Amniotic epithelial cell (primary cell): ENCODE data around the gene SOS1.
A peak's percentile ranks its signal among the peaks of the same experiment; 100 is the strongest.
"Not testable (repeated sequence)": the region's sequence is repeated elsewhere in the genome, so short reads cannot be mapped to it uniquely, and the experiment has no call there.

ENCODE experiments used
- DNase-seq: peaks from one replicate; pipeline ENCODE4 v3.0.0-alpha.2; 2010; ENCODE audit warnings: low read depth

Gene SOS1

DNA sequence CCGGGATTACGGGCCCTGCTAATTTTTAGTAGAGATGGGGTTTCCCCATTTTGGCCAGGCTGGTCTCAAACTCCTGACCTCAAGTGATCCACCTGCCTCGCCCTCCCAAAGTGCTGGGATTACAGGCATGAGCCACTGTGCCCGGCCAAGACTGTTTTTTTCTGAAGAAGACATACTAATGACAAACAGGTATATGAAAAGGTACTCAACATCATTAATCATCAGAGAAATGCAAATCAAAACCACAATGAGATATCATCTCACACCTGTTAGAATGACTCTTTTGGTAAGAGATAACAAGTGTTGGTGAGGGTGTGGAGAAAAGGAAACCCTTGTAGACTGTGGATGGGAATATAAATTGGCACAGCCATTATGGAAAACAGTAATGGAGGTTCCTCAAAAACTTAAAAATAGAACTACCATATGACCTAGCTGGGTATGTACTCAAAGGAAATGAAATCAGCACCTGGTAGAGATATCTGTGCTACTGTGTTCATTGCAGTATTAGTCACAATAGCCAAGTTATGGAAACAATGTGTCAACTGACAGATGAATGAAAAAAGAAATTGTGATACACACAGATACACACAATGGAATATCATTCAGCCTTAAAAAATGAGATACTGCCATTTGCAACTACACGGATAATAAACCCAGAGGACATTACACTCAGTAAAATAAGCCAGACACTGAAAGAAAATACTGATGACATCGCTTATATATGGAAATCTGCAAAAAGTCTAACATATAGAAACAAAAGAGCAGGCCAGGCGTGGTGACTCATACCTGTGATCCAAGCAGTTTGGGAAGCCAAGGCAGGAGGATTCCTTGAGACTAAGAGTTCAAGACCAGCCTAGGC, 20.8 kb downstream of the SOS1 start:
- DNase-seq = peak; percentile 53

DNA sequence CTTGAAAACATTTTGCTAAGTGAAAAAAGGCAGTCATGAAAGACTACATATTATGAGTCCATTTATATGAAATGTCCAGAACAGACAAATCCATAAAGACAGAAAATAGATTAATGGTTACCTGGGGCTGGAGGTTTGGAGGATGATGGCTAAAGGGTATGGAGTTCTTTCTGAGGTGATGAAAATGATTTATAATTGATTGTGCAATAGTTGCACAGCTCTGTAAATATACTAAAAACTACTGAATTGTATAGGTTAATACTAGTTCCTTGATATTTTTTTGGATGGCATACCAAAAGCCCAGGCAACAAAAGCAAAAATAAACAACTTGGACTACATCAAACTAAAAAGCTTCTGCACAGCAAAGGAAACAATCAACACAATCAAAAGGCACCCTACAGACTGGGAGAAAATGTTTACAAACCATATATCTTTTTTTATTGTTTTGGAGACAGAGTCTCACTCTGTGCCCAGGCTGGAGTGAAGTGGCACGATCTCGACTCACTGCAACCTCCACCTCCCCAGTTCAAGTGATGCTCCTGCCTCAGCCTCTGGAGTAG, 21.5 kb downstream of the SOS1 start:
- DNase-seq = no peak

DNA sequence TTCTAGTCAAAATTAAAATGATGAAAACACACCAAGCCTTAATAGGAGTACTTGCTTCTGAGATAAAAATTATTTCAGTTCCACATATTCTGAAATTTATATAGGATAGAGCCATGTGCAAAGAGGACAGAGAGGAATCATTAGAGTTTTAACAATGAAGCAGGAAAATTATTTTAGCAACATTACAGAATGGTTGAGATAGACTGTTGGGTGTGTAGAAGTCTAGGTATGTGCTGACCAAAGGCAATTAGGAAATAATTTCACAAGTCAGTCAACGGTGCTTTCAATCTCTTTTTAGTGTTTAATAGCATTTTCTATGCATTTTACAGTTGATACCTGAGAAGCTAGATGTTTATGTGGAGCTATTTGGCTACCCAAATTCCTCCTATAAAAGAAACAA, 25.2 kb downstream of the SOS1 start:
- no peak for DNase-seq

DNA sequence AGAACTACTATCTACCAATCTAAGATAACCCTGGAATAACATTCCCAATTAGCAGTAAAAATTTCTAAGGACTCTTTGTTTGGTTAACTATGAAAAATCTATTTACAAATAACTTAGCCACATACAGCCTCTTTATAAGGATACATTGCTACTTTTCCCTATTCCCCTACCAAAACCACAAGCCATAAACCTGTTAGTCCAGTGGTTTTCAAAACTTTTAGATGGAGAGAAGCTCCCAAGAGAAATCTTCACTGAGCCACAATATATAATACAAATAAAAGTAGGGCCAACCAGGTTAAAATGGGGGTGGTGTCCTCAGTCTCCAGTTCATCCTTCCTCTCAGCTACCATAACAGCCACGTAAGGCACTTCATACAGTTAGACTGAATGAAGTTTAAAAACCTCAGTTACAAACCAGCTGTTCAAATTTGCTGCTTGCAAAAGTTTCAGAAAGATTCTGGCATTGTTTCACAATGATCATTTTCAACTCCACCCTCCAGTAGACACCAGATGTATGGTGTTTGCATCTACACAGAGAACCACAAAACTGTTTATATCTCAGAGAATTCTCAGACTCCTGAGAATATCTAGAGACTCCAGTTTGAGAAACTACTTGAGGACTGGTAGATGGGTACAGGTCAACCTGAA, 26.0 kb downstream of the SOS1 start:
- DNase-seq = peak; percentile 68

DNA sequence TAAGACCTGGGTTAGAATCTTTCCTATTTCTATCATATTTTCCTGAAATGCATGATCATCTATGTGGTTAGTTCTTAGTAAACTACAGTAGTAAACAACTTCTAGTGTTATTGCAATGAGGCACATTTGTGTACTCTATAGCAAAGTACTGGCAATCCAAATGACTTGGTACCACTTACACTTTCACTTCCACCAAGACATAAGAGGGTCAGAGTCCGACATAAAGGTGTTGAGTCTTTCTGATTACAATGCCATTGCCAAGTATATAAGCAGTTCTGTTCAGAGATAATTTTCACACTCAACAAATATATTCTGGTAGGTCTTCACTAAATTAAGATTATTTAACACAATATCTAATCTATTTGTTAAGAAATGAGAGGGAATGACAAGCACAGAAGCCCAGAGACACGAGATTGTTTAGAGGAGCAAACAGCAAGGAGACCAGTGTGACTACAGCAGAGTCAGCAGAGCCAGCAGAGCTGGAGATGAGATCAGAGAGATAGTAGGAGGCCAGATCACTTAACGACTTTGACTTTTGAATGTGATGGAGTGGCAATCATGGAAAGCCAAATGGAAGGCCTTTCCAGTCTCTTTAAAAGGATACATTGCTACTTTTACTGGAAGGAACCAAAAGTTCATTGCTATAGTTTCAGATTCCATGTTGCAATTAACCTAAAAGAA, 27.5 kb downstream of the SOS1 start:
- DNase-seq = no peak

DNA sequence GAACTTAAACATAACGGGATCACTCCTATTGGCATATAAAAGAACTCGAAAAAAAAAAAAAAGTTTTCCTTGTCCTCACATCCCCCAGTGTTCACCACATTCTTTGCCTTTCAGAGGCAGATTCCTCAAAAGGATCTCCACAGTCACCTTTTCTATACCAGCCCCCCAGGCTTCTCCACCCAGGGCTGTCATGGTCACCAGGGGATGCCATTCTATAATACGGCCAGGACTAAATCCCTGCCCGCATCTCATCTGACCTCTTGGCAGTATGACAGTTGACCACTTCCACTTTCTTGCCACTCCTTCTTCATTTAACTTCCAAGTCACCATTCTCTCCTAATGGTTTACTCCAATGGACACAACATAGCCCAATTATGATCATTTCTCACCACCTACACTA, 29.3 kb downstream of the SOS1 start:
- no peak for DNase-seq

DNA sequence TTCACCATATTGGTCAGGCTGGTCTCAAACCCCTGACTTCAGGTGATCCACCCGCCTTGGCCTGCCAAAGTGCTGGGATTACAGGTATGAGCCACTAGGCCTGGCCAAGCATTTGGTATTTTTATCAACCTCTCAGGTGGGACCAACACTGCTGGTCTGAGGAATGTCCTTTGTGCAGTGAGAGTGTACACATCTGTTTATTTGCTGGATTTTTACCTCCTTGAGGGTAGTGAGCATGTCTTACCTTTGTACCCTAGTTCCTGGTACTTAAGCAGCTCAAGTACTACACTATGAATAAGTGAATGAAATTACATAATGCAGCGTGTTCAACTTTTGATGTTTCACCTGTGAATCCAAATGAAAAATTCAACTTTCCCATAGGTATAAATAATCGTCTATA, 29.8 kb downstream of the SOS1 start:
- no peak for DNase-seq

DNA sequence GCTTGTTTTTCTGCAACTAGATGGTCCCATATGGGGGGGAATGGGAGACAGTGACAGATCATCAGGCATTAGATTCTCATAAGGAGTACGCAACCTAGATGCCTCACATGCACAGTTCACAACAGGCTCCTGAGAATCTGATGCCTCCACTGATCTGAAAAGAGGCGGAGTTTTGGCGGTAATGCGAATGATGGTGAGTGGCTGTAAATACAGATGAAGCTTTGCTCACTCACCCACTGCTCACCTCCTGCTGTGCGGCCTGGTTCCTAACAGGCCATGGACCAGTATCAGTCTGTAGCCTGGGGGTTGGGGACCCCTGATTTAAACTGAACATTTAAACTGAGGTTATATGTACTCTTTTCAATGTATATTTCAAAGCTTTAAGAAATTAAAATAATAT, 40.7 kb downstream of the SOS1 start:
- no peak for DNase-seq

DNA sequence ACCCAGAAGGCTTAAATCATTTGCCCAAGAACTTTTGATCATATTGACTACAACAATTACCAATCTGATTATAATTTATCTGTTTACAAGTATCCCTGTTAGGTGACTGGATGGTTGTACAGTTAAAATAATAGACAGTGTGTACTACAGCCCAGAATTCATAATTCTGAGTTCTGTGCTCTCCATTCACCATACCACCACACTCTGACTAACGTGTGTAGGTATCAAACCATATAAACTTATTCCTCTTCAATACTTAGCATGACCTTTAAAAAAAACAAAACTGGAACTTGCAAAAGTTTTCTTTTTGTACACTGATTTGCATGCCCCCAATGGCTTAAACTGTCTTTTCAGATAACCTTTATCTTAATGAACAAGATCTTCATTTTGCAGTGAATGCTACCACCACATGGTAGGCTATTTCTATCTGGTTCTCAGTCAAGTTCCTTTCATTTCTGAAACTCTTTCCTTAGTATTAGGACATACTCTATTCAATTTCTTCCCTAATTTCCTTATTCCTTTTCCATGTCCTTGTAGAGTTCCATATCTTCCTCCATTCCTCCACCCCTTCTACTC, 50.9 kb downstream of the SOS1 start:
- DNase-seq = no peak

DNA sequence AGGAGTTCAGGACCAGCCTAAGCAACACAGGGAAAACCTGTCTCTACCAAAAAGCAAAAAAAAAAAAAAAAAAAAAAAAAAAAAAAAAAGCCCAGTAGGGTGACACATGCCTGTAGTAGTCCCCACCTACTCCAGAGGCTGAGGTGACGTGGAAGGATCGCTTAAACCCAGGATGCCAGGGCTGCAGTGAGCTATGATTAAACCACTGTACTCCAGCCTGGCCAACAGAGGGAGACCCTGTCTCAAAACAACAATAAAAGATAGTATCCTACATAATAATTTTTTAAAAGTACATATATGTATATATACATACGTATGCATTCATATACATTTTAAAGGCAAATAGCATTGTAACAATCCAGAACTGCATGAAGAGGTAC, 51.7 kb downstream of the SOS1 start:
- DNase-seq = peak; percentile 40

DNA sequence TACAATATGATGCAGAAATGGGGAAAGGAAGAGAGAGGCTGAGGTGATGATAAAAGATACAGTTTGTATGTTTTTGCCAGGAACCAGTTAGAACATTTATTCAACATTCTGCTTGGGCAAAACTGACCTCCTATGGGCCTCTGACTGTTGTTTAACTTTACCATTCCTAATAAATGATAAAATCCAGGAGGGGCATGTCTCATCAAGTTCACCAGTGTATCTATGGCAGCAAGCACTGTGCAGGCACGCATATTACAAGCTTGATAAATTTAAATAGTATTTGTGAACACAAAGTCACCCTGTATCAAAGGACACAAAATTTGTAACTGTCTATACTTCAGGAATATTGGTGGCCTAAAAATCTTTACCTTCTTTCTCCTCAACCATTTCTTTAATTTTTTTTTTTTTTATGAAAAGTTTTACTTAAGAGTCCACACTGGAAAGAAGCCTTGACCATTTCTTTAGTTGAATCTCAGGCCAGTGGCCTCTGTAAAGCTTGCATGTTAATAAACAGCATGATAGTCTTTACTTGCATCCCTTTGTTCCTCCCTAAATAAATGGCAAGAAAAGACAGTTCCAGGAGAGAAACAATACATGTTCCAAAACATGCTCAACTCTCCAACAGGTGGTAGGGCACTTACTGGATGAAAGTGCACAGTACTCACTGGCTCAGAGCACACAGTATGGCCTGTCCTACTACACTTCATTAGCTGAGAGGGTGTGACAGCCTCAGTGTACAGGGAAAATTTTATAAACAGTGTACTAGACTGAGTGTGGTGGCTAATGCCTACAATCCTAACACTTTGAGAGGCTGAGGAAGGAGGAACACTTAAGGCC, 52.3 kb downstream of the SOS1 start:
- no peak for DNase-seq

DNA sequence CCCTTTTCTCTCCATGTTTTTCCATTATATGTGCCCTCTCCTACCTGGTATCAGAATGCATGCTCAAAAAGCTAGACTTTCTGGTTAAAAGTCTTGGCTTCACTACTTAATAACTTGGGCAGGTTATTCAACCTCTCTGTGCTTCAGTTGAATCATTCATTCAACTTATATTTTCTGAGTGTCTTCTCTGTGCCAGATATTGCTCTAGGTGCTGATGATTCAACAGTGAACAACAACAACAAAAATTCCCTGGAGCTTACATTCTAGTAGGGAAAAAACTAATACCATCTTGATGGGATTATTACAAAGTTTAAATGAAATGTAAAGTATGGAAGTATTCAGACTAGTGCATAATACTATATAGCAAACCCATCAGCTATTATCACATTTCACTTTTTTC, 55.2 kb downstream of the SOS1 start:
- no peak for DNase-seq

DNA sequence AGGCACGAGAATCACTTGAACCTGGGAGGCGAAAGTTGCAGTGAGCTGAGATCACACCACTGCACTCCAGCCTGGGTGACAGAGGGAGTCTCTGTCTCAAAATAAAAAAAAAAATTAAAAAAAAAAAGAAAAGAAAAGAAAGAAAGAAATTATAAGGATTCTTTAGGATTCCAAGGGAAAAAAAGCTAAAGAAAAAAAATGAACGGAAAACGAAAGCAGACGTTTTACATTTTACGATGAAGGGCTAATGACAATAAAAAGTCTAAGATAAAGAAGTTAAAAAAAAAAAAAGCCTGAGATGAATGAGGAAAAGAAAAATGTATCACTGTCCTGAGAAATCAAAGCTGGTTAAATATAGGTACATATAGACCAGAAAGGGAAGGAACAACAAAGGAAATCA, 58.5 kb downstream of the SOS1 start:
- DNase-seq = no peak

DNA sequence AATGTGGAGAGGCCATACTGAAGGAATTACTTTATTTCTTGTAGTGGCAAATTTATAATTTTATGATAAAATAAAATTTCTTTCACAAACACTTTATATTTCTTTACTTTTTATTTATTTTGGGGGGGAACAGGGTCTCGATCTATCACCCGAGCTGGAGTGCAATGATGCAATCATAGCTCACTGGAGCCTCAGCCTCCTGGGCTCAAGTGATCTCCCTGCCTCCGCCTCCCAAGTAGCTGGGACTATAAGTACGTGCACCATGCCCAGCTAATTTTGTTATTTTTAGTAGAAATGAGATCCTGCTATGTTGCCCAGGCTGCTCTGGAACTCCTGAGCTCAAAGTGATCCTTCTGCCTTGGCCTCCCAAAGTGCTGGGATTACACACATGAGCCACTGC, 59.6 kb downstream of the SOS1 start:
- no peak for DNase-seq

DNA sequence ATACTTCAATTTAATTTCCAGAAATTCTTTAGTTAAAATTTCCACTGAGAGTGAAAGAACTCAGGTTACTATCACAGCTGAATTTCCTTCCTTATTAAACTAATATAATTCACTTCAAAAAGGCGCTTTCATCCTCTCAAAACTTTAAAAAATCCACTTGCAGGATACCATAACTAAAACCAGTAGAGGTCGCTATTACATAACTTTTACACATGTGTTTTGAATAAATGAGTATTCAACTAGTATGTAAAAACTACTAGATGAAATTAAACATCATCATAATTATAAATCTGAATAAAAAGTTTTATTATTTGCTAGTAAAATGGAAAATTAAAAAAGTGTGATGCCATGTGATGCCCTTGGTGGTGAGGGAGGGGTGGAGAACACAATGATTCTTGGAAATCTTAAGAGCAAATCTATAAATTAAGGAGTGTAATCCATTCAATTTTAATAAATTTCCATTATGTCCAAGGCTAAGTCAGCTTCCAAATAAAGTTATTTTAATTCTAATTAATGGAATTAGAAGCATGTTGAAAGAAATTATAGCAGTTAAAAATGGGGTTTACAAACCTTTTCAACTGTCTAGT, 61.4 kb downstream of the SOS1 start:
- peak; percentile 54 for DNase-seq

DNA sequence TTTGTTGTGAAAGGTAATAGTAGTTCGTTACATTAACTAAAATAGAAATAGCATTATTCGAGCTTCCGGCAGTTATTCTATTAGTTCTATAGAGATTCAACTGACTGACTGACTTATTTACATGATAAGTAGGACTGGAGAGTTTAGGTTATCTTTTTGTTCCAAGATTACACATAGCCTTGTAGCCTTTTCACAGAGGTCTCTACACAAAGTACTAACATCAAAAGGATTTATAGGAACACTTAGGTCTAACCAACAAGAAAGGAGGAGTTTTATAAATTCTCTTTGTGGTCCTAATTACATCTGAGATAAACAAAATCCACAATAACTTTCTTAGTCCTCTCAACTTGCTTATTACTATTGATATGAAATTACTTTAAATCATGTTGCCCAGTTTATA, 62.8 kb downstream of the SOS1 start:
- no peak for DNase-seq

DNA sequence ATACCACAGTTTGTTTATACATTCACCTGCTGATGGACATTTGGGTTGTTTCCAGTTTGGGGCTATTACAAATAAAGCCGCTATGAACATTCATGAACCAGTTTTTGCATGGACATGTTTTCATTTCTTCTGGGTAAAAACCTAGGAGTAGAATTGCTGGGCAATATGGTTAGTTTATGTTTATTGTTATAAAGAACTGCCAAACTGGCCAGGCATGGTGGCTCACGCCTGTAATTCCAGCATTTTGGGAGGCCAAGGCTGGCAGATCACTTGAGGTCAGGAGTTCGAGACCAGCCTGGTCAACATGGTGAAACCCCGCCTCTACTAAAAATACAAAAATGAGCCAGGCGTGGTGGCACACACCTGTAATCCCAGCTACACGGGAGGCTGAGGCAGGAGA, 68.2 kb downstream of the SOS1 start:
- not testable (repeated sequence) for DNase-seq

DNA sequence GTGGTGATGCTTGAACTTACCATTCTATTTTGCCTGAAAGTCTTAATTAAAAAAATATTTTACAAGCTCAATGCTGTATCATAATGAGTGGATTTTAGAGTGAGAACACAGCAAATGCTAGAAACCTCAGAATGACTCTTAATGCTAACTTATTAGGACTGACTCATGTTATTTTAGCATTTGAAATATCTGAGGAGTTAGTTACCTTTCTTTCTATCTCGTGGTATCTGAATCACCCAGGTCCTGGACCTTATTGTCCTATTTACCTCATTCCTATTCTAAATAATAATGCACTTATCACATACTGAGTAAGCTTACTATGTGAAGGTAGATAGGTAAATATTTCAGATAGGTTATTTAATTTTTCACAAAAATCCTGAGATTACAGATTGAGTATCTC, 70.7 kb downstream of the SOS1 start:
- DNase-seq = peak; percentile 46

DNA sequence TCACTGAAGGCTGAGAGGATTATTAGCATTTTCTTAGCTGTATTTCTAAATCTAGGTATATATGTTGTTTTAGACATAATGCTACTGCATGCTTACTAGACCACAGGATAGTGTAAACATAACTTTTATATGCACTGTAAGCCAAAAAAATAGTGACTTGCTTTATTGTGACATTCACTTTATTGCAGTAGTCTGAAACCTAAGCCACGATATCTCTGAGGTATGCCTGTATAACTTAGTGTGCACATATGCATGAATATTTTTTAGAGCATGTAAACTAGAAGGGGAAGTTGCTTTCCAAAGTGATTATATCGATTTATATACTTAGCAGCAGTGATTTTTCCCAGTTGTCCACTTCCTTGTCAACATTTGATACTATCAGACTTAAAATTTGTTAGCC, 81.8 kb downstream of the SOS1 start:
- no peak for DNase-seq

DNA sequence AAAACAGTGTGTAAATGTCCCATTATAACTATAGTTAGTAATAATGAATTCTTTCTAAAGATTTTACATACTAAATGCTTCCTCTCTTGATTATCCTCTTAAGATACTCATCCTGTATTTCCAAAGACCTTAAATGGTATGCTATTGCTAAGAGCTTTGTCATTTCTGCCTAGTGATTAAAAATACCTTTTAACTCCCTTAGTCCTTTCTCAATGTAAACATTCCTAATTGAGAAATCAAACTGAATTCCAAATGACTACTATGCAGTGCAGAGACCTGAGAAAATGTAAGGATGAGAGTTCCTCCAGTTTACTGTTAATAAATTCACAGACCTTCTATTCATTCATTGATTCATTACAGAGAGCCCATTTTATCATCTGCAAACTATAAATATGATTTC, 86.9 kb downstream of the SOS1 start:
- peak; percentile 55 for DNase-seq

DNA sequence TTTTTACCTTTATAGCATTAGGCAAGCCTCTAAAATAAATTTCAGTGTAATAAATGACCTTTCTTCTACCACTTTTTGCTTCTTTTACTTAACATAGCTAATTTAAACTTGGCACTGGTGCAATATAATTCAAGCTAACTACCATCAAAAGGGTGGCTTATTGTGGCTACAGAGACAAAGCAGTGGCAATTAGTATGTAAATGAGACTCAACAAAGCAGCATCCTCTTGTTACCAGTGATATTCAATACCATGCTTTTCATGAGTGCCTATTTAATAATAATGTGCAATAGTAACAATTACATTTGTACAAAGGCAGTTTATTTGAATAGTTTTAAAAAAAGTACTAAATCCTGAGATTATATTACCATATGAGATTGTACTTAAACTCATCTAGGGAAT, 93.4 kb downstream of the SOS1 start:
- no peak for DNase-seq
